ENCODE data around the gene EFNA2.

EFNA2 gene

GRCh38 chr19:1249298-1249989, 36.2 kb upstream of the EFNA2 start:
- DNase-seq = peak; percentile 94 to 95

GRCh38 chr19:1249990-1250436, 35.7 kb upstream of the EFNA2 start:
- no peak for DNase-seq

GRCh38 chr19:1250437-1251260, 35.0 kb upstream of the EFNA2 start:
- DNase-seq = peak; percentile 52 to 58

GRCh38 chr19:1251330-1252220, 34.1 kb upstream of the EFNA2 start:
- peak; percentile 78 to 79 for DNase-seq

- DNase-seq = peak in 1 of 2 experiments; percentile 76
Measured at GRCh38 chr19:1252221-1252820, 33.4 kb upstream of the EFNA2 start.

- peak; percentile 81 to 85 for DNase-seq
Measured at GRCh38 chr19:1252821-1253513, 32.7 kb upstream of the EFNA2 start.

- no peak for DNase-seq
Measured at GRCh38 chr19:1253514-1254080, 32.1 kb upstream of the EFNA2 start.

- DNase-seq = no peak
Measured at GRCh38 chr19:1254081-1254527, 31.6 kb upstream of the EFNA2 start.

- no peak for DNase-seq
Measured at GRCh38 chr19:1254530-1255185, 31.0 kb upstream of the EFNA2 start.

GRCh38 chr19:1255186-1256161, 30.2 kb upstream of the EFNA2 start:
- DNase-seq = no peak

GRCh38 chr19:1256646-1257474, 28.8 kb upstream of the EFNA2 start:
- DNase-seq = no peak

- no peak for DNase-seq
Measured at GRCh38 chr19:1257475-1258162, 28.1 kb upstream of the EFNA2 start.

GRCh38 chr19:1258163-1258492, 27.5 kb upstream of the EFNA2 start:
- no peak for DNase-seq

GRCh38 chr19:1258707-1259205, 26.9 kb upstream of the EFNA2 start:
- no peak for DNase-seq

- peak; percentile 82 to 86 for DNase-seq
Measured at GRCh38 chr19:1259206-1259875, 26.3 kb upstream of the EFNA2 start.

- DNase-seq = peak; percentile 73 to 78
Measured at GRCh38 chr19:1259876-1260748, 25.6 kb upstream of the EFNA2 start.
